HG03521 (cell line): Measurements from ENCODE around the gene ELAVL1.

Experiments used
- ATAC-seq: cut with Tn5 transposase; IDR thresholded peaks from one replicate; pipeline ENCODE4 v1.9.1; 2021; ENCODE audit warnings: mild to moderate bottlenecking, moderate library complexity; ENCODE audit not compliant: unreplicated experiment

ELAVL1 gene

GRCh38 chr19:7986321-7987113, 18.9 kb downstream of the ELAVL1 start:
- ATAC-seq, result no peak

GRCh38 chr19:7985481-7985911, 19.9 kb downstream of the ELAVL1 start:
- no peak for ATAC-seq

GRCh38 chr19:7983995-7984837, 21.2 kb downstream of the ELAVL1 start:
- ATAC-seq, result no peak

GRCh38 chr19:7983286-7983950, 22.0 kb downstream of the ELAVL1 start:
- no peak for ATAC-seq

GRCh38 chr19:7982651-7983099, 22.8 kb downstream of the ELAVL1 start:
- no peak for ATAC-seq

- ATAC-seq, result no peak
Measured at GRCh38 chr19:7982103-7982502, 23.3 kb downstream of the ELAVL1 start.

GRCh38 chr19:7981661-7982060, 23.8 kb downstream of the ELAVL1 start:
- no peak for ATAC-seq

- no peak for ATAC-seq
Measured at GRCh38 chr19:7981199-7981598, 24.2 kb downstream of the ELAVL1 start.

GRCh38 chr19:7980635-7981121, 24.8 kb downstream of the ELAVL1 start:
- no peak for ATAC-seq

GRCh38 chr19:7980168-7980567, 25.3 kb downstream of the ELAVL1 start:
- no peak for ATAC-seq

- no peak for ATAC-seq
Measured at GRCh38 chr19:7979559-7979958, 25.9 kb downstream of the ELAVL1 start.

- no peak for ATAC-seq
Measured at GRCh38 chr19:7979011-7979410, 26.4 kb downstream of the ELAVL1 start.

GRCh38 chr19:7978179-7978825, 27.1 kb downstream of the ELAVL1 start:
- ATAC-seq, result no peak

- no peak for ATAC-seq
Measured at GRCh38 chr19:7977723-7978040, 27.8 kb downstream of the ELAVL1 start.

- ATAC-seq, result no peak
Measured at GRCh38 chr19:7977021-7977722, 28.3 kb downstream of the ELAVL1 start.

- ATAC-seq, result no peak
Measured at GRCh38 chr19:7976461-7976860, 29.0 kb downstream of the ELAVL1 start.

GRCh38 chr19:7975037-7975436, 30.4 kb downstream of the ELAVL1 start:
- no peak for ATAC-seq

GRCh38 chr19:7973883-7974282, 31.6 kb downstream of the ELAVL1 start:
- no peak for ATAC-seq

- no peak for ATAC-seq
Measured at GRCh38 chr19:7971553-7972520, 33.6 kb downstream of the ELAVL1 start.
